Ovary (tissue), 9 donors: Measurements from ENCODE around the gene FBXL19. TPM values are rescaled to one million over a fixed set of nuclear protein-coding genes. Genes with fewer than 3 reads are reported as not detected.

ENCODE experiments used
- DNase-seq, 5 donors: peaks; one replicate each; pipeline ENCODE4 v3.0.0-alpha.2; 2019 to 2020
- H3K27ac ChIP-seq, 2 donors: fragments of 200-600 bp; one replicate each; pipeline versions ENCODE4 v1.5.1 to v1.8.0; 2019 to 2022
- H3K27me3 ChIP-seq: fragments of 200-600 bp; one replicate; pipeline ENCODE4 v1.8.0; 2022
- H3K36me3 ChIP-seq: fragments of 200-600 bp; sonication (generic); one replicate; pipeline ENCODE4 v1.5.1; 2019
- H3K4me1 ChIP-seq: one replicate; pipeline ENCODE4 v1.8.1; 2013; ENCODE audit warnings: mild to moderate bottlenecking, moderate library complexity; ENCODE audit not compliant: insufficient read depth
- H3K4me3 ChIP-seq: fragments of 200-600 bp; sonication (generic); one replicate; pipeline ENCODE4 v1.5.1; 2017
- H3K9me3 ChIP-seq, 2 donors: fragments of 200-600 bp in 1 of 2; sonication (generic) in 1 of 2; one replicate each; pipeline versions ENCODE4 v1.5.1 to v1.8.1; 2013 to 2019; ENCODE audit warnings: mild to moderate bottlenecking in 1 of 2, moderate library complexity in 1 of 2
- CTCF ChIP-seq, 3 donors: fragments of 450-650 bp in 2 of 3; fragments of 200-600 bp in 1 of 3; IDR thresholded peaks; one replicate each; pipeline versions ENCODE4 v1.5.1 to v1.8.0; 2016 to 2022; ENCODE audit warnings: antibody characterized with exemption in 3 of 3, mild to moderate bottlenecking in 1 of 3
- EP300 ChIP-seq: sonication (generic); formaldehyde crosslinking; IDR thresholded peaks from one replicate; pipeline ENCODE4 v1.6.1; 2017; ENCODE audit warnings: antibody characterized with exemption
- POLR2A ChIP-seq: fragments of 450-650 bp; IDR thresholded peaks from one replicate; pipeline ENCODE4 v1.6.1; 2017; ENCODE audit warnings: antibody characterized with exemption, mild to moderate bottlenecking, moderate library complexity
- WGBS, 3 donors: extraction: QIAGEN DNeasy Blood & Tissue Kit in 1 of 3; methylation state at CpG; one replicate each; pipeline versions ENCODE4 v1.1.5 to v1.1.7; 2013 to 2017; 5-methylcytosine and 5-hydroxymethylcytosine counted together
- intact Hi-C, 4 donors: fragments of 100-400 bp; cut with DNase I; formaldehyde crosslinking; loops; one replicate each; pipeline versions ENCODE4 v1.11.0 to v1.15.1; 2022 to 2023
- polyA plus RNA-seq, 2 donors: library from polyadenylated mRNA; stranded (reverse); fragments of 200-250 nt in 1 of 2; fragments of 350-450 nt in 1 of 2; fragmentation: Illumina TruSeq in 1 of 2; extraction: RNeasy Lipid Tissue Mini Kit (QIAGEN cat#74804) in 1 of 2; gene quantifications; one replicate each; pipeline ENCODE4 v1.2.3, GENCODE V29; 2013 to 2014
- total RNA-seq, 7 donors: library from RNA; depleted of rRNA in 2 of 7; stranded (reverse); fragments of >200 nt in 2 of 7; fragmentation: NEBNext Ultra II Directional in 3 of 7; extraction: Animal tissue kit (Norgen Biotek cat#: 25700) in 3 of 7; gene quantifications; one replicate each; pipeline versions ENCODE4 v1.1.0 to v1.2.4, GENCODE V29; 2016 to 2023
- donor health status: DM: no; HTN: no; CAD: no; lungs with moderate emphysema.
- donor health status: DM: no; HTN: no; CAD: no.
- donor health status: Bipolar disorder and iron deficiency.
- donor health status: DM: yes; HTN: yes; CAD: no.
- donor health status: DM: no; HTN: no; CAD: no.
- donor health status: DM: yes; HTN: yes; CAD: no.

Gene FBXL19
- total and polyA plus RNA-seq, 9 donors = 1.6 to 24.3 (median 14.4) TPM

- H3K9me3 ChIP-seq = no peaks in the 10 kb centered on the region
- peak in 1 of 5 donors; percentile 45 for DNase-seq
- H3K27ac ChIP-seq = no peak overlapping the region
- intact Hi-C loops = no loop called here
- TF ChIP-seq EP300 = no peak
- TF ChIP-seq CTCF (IDR thresholded peaks at IDR 0.05) = no peak
- no peak for TF ChIP-seq POLR2A
- no peaks in the 10 kb centered on the region for H3K27me3 ChIP-seq
- 75 to 85% (median 81%) methylated on average over 17 to 22 of the region's 22 CpGs for WGBS, 3 donors
- H3K4me3 ChIP-seq = no peak overlapping the region
- no peaks in the 10 kb centered on the region for H3K36me3 ChIP-seq
- H3K4me1 ChIP-seq = no peaks in the 10 kb centered on the region
These were observed 3.8 kb downstream of the FBXL19 start for GRCh38 chr16:30926937-30927788.

GRCh38 chr16:30927789-30928378 is 4.5 kb downstream of the FBXL19 start:
- Histone ChIP-seq H3K36me3 (no peaks in the 10 kb centered on the region), H3K27me3 (no peaks in the 10 kb centered on the region), H3K27ac (no peak overlapping the region), H3K4me3 (no peak overlapping the region), H3K9me3 (no peaks in the 10 kb centered on the region), H3K4me1 (no peaks in the 10 kb centered on the region)
- 48 to 57% (median 56%) methylated on average over 15 of the region's 15 CpGs for WGBS, 3 donors
- TF ChIP-seq EP300 (no peak), POLR2A (no peak)
- intact Hi-C loops = no loop called here
- peak; percentile 53 to 72 (median 62) for DNase-seq

GRCh38 chr16:30928390-30928789 is 5.0 kb downstream of the FBXL19 start:
- Histone ChIP-seq H3K9me3 (no peaks in the 10 kb centered on the region), H3K27ac (no peak overlapping the region), H3K36me3 (no peaks in the 10 kb centered on the region), H3K27me3 (no peaks in the 10 kb centered on the region), H3K4me1 (no peaks in the 10 kb centered on the region), H3K4me3 (no peak overlapping the region)
- WGBS, 3 donors = 77 to 85% (median 82%) methylated on average over 11 of the region's 11 CpGs
- intact Hi-C loops = no loop called here
- no peak for TF ChIP-seq POLR2A
- peak in 2 of 5 donors; percentile 51 to 59 for DNase-seq

GRCh38 chr16:30929167-30929566 is 5.8 kb downstream of the FBXL19 start:
- DNase-seq = no peak
- no peak overlapping the region for H3K27ac ChIP-seq
- no peaks in the 10 kb centered on the region for H3K4me1 ChIP-seq
- WGBS, 3 donors = 78 to 84% (median 78%) methylated on average over 7 of the region's 7 CpGs
- H3K4me3 ChIP-seq = no peak overlapping the region
- no peak for TF ChIP-seq EP300
- no peak for TF ChIP-seq CTCF (IDR thresholded peaks at IDR 0.05)
- no peak for TF ChIP-seq POLR2A
- H3K36me3 ChIP-seq = no peaks in the 10 kb centered on the region
- H3K9me3 ChIP-seq = no peaks in the 10 kb centered on the region
- intact Hi-C loops = no loop called here
- H3K27me3 ChIP-seq = no peaks in the 10 kb centered on the region

GRCh38 chr16:30930160-30930571 is 6.8 kb downstream of the FBXL19 start:
- peak in 1 of 5 donors; percentile 41 for DNase-seq
- Histone ChIP-seq H3K4me3 (no peak overlapping the region), H3K27ac (no peak overlapping the region), H3K4me1 (no peaks in the 10 kb centered on the region), H3K27me3 (no peaks in the 10 kb centered on the region), H3K36me3 (no peaks in the 10 kb centered on the region), H3K9me3 (no peaks in the 10 kb centered on the region)
- intact Hi-C loops = no loop called here
- TF ChIP-seq EP300 = no peak
- 84 to 89% (median 88%) methylated on average over 34 to 35 of the region's 35 CpGs for WGBS, 3 donors
